CD4-positive, alpha-beta T cell treated with Interleukin-15 for 4 hours (primary cell): ENCODE measurements around the gene MRPS6.

Source experiments
- DNase-seq: peaks from one replicate; pipeline ENCODE4 v3.0.0-alpha.2; 2020; ENCODE audit warnings: low spot score

Gene MRPS6

DNA sequence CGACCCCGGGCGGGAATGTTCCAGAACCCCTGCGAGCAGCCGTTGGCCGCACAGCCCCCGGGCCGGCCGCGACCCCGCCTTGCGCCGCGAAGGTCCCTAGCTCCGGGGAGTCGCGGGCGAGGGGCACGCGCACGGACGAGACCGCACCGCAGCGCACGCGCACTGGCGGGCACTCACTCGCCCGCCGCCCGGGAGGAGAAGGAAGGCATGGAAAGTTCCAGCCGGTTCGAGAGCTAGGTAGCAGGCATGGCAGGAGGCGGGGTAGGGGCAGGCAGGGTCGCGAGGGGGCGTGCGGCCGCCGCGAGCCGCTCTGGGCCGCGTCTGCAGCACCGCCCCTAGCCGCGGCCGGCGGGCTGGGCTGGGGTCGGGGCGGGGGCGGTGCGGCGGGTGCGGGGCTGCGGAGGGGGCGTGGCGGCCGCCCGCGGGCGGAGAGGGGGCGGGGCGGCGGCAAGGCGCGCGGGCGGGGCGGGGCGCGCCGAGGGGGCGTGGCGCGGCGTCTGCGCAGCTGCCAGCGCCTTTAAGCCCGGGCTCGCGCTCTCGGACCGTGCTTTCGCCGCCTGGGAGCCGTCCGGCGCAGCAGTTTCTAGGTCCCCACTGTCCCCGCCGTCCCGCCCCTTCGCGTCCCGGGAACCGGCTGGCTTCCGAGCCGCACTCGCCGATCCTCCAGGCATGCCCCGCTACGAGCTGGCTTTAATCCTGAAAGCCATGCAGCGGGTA, at the start of gene MRPS6, which contains the start of gene SLC5A3:
MRPS6 (plus strand) TSS at position 547 of the 717 bp plus-strand sequence; CDS start at position 670, 123 bp downstream.
SLC5A3 (plus strand) TSS at position 547 of the 717 bp plus-strand sequence. CDS start 21,621 bp downstream, outside the sequence.
- peak; percentile 60 for DNase-seq

DNA sequence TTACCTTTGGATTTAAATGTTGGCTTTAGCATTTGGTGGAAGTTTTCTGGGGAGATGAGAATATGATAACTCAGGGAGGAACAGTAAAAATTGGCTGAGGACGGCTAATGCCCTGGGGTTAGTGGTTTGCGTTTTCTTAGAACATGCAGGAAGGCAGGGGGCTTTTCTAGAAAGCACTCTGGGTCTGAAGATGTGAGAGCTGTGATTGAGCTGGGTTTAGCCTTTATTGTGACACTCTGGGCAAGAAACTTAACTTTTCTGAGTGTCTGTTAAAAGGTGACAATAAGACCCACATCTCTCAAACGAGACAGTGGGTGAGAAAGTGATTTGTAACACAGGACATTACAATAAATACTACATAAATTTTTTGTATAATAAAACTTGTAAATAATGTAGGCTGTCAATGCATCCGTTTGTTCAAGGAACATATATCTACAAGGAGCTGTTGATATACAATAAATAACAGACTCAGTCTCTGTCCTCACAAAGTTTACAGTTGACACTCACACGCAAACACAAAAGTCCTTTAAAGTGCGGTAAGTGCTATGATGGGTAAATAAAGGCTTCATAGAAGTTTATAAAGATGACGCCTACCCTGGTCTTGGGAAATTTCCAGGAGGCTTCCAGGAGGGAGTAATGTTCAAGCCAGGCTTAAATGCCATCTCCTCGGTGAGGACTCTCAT, 49.5 kb upstream of the MRPS6 start:
- no peak for DNase-seq

DNA sequence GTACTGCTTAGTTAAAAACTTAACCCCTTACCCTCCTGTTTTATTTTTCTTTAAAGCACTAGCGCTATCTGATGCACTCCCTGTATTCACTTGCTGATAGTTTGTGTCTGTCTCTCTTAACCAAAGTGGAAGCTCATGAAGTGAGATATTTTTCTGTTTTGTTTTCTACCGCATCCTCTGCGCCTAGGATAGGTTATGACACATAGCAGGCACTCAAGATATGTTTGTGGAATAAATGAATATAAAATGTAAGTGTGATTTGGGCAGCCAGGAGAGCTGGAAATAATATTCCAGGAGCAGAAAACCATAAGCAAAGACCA, 49.0 kb upstream of the MRPS6 start:
- DNase-seq = no peak

DNA sequence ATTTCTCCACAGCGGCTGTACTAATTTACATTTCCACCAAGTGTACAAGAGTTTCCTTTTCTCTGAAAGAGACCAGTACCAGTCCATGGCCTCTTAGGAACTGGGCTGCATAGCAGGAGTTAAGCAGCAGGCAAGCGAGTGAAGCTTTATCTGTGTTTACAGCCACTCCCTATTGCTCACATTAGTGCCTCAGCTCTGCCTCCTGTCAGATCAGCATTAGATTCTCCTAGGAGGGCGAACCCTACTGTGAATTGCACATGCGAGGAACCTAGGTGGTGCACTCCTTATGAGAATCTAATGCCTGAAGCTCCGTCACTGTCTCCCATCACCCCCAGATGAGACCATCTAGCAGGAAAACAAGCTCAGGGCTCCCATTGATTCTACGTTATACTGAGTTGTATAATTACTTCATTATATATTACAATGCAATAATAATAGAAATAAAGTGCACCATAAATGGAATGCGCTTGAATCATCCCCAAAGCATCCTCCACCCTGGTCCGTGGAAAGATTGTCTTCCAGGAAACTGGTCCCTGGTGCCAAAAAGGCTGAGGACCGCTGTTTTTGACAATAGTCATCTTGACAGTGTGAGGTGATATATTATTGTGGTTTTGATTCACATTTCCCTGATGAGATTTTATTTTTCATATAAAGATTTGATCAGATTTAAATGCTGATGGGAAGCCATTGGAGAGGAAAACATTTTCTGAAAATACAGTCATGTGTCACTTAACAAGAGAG, 45.5 kb upstream of the MRPS6 start:
- DNase-seq = no peak

DNA sequence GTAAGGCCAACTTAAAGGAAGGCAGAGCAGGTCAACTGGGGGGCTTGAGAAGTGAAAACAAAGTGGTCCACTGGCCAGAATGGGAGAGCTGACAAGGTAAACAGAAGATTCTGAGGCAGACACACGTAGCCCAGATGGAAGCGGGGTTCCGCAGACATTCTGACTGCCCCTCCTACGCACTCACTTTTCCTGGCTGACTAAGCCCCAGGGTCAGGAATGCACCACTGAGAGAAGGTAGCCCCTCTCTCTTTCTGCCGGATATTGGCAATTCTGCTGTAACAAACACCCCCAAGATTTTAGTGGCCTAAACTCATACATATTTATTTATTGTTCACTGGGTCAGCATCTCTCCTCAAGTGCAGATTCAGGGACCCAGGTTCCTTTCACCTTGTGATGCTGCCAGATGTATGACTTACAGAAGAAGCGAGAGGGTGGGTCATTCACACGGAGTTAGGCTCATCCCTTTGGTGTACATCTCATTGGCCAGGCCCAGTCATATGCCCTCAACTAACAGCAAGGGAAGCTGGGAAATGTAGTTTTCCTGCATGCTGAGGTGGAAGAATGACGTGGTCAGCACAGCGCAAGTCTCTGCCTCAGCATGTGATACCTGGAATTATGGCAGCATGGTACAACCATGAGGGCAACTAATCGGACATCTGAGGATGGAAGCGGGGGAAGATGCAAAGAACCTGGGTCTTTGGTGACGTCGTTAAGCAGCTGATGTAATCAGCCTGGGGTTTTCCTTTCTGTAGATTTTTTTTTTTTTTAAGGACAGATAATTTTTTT, 43.4 kb upstream of the MRPS6 start:
- peak; percentile 54 for DNase-seq

DNA sequence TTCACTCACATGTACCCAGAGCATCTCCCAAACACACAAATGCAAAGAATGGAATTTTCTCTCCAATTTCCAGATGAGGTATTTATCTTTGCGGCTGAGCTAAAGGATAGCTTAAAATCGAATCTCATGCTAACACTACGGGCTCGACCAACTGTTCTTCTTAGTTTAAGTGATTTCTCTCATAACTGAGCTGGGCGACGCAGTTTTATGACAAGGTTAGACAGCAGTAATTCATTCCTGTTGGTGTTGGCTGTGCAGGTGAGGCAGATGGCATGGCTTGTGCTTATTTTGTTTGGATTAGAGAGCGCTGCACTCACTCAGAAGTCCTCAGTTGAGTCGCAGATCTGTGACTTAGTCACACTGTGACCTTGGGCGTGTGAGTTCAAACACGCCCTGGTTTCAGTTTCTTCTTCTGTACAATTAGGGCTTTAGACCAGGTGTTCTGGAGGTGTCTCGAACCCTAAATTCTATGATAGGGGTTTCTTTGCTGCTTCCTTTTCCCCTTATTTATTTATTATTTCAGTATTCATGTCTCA, 41.5 kb upstream of the MRPS6 start:
- DNase-seq = no peak

DNA sequence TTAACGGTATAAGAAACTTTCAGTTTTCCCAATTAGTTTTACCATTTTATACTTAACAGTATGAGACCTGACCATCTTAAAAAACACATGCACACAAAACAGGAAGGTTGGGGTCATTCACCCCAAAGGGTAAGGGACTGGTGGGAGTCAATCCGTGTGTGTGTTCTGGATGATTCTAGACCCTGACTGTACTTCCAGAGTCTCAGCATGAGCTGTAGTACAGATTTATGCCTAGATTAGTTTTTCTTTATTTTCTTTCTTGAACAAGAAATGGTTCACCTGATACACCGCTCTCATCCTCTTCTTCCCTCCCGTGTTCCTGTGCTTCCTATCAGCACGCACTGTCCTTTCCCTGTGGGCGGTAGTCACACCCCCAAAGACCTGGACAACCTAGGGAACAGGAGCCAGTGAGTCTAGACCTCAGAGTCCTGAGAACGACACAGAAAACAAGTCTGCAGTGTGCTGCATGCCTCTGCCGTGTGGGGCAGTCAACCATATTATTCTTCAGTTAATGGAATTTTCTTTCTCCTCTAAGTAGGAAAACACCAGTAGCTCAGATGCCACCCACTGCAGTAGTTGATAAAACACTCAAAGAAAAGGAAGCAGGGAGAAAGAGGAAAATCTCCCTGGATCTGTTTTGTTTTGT, 38.9 kb upstream of the MRPS6 start:
- DNase-seq = no peak

DNA sequence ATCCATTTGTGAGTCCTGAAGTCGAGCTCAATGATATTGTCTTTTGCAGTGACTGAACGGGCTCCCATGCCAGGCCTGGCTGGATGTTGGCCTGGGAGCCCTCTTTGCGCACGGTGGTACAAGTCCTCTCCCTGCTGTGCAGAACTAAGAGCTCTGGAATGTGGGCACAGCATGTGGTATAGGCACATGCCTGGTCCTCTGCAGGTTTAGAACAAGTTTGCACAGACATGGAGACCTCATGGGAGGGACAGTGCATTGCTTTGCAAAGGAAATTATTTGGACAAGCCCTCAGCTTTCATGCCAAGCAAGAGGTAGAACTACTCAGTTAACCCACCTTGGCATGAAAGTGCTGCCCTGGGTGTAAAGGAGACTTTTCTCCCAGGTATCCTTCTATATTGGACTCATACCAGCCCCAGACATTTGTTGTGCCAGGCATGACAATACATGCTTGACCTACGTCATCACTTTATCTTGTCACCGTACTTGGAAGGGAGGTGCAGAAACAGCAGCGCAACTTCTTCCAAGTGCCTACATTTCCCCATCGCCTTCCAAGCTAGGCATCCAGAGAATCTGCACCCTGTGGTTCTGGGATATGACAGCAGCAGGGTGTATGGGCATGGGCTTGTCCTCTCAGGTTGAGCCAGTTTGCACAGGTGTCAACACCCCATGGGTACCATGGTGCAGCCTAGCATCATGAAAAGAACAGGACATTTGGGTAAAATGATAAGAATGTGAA, 37.6 kb upstream of the MRPS6 start:
- DNase-seq = no peak

DNA sequence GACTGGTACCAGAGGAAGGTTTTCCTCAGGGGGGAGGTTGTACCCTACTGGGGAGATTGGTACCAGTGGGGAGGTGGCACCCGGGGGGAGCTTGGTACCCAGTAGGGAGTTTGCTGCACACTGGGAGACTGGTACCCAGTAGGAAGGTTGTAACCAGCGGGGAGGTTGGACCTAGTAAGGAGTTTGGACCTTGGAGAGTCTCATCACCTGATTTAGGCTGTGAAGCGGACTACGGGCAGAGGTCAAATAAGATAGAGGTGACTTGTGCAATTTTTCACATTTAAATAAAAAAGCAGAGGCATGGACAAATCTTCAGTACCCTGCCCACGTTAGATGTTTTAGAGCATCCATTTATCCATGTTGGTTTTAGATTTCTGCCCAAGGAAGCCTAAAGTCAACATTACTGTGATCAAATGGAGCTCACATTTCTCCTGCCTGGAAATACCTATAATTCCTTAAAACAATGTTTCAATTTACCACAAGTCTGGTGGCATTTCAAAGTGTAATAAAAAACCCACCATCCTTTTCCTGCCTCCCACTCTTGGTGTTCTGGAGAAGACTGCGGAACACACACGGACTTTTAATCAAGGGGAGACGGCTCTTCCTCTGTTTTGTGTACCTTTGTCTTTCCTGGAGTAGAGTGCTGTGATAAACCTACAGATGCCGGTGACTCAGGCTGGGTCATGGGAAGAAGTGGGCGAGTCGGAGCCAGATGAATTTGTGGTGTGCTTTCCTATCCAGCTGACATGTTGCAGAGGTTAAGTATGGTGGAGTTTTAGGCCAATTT, 36.2 kb upstream of the MRPS6 start:
- no peak for DNase-seq

DNA sequence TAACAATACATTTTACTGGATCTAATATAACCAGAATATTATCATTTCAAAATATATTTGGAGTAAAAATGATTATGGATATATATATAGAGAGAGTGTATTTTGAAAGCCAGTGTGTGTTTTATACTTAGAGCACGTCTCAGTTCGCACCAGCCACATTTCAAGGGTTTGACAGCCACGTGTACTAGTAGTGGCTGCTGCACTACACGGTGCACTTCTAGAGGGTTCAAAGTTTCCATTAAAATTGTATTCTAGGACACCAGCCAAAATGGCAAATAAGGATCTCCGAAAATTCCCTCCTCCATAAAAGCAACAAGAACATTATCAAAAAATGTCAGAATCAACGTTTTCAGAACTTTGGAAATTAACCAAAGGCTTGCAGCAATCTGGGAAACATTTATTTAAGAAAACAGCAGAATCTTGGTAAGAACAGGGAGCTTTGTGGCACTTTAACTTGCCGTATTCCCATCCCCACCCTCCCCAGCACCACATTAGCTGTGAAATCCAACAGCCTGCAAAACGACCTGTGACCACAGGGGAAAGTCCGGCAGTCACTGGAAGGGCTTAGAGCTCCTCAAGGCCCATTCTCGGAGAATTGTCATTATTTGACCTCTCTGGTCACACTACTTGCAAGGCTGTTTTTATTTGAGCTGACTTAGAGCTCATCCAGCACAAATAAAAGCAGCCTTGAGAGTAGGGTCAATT, 33.5 kb upstream of the MRPS6 start:
- no peak for DNase-seq

DNA sequence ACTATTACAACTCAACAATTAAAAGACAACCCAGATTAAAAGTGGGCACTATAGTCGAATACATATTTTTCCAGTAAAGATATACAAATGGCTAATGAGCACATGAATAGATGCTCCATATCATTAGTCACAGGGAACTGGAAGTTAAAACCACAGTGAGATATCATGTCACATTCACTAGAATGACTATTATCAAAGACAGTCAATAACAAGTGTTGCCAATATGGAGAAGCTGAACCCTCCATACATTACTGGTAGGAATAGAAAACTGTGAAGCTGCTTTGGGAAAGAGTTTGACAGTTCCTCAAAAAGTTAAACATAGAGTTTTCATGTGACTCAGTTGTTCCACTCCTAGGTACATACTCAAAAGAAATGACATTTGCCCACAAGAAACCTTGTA, 30.6 kb upstream of the MRPS6 start:
- DNase-seq = no peak

DNA sequence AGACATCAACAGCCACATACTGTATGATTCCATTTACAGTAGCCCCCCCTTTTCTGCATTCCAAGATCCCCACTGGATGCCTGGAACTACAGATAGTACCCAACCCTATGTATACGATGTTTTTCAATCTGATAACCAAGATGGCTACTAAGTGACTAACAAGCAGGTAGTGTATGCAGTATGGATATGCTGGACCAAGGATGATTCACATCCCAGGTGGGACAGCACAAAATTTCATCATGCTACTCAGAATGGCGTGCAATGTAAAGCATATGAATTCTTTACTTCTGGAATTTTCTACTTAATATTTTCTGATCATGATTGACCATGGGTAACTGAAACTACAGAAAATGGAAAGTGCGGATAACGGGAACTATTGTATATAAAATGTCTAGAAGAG, 30.0 kb upstream of the MRPS6 start:
- no peak for DNase-seq

DNA sequence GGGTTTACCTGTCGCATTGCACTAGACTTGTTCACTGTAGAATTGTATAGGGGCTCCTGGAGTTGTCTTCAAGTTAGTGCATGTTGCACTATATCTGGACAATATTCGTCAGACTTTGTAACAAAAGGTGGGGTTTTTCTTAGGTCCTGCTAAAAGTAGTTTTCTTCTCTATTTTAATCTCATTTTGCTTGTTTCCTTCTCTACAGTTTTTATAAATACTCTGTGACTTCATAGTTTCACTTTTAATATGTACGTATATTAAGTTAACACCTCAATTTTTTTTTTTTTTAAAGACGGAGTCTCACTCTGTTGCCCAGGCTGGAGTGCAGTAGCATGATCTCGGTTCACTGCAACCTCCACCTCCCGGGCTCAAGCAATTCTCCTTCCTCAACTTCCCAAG, 26.5 kb upstream of the MRPS6 start:
- DNase-seq = no peak

DNA sequence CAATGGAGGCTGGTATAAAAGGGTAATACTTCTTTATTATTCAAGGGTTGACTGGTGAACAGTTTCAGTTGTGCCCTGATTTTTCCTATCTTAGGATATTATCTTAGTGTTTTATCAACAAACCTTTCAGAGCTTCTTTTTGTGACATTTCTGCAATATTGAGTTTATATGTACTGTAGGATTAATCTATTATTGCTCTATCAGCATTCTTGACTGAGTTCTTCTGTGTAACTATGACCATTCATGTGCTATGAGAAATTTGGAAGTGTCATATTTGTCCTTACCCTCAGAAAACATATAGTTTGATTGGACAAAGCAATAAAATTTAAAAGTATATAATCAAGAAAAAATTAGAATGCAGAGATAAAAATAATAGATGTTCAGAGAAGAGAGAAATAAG, 25.5 kb upstream of the MRPS6 start:
- no peak for DNase-seq

DNA sequence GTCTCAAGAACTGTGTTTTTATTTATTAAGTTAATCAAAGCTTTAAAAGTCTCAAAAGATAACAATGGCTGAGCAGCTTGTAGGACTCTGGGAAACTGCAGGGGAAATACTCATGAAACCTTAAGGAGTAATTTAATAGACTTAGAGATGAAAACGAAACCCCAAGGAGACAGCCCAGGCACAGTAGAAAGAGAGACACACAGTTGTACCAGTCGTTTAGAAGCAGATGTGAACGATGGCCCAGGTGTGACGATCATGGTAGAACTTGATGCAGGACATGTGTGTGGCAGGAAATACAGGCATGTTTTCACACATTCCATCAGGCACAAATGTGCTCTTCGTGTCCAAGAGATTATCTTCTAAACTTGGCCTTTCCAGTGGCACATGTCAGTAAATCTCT, 21.2 kb upstream of the MRPS6 start:
- DNase-seq = no peak

DNA sequence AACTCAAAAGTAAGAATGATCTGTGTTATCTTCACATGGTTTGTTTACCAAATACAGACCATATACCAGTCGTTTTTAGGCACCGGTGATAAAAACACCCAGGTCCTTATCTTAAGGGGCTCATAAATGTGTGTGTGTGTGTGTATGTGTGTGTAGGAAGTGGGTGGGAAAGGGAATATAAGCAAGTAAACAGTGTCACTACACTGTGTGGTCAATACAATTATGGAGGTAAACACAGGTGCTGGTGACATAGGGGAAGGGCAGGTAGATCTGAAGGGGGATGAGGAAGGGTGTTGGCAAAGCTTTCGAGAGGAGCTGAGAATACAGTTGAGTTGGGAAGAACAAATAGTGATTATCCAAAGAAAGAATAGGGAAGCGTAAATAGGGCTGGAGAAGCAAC, 19.1 kb upstream of the MRPS6 start:
- DNase-seq = no peak

DNA sequence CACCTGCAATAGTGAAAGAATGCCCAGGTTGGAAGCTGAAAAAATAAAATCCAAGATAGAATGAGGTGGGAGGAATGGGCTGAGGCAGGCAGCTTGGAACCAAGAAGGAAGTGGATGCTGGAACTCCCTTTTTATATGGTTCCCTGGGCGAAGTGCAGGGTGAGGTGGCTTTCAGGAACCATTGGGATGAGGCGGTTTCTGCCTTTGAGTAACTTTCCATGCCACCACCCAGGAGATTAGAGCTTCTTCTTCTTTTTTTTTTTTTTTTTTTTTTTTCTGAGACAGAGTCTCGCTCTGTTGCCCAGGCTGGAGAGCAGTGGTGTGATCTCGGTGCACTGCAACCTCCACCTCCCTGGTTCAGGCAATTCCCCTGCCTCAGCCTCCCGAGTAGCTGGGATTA, 17.8 kb upstream of the MRPS6 start:
- DNase-seq = no peak

DNA sequence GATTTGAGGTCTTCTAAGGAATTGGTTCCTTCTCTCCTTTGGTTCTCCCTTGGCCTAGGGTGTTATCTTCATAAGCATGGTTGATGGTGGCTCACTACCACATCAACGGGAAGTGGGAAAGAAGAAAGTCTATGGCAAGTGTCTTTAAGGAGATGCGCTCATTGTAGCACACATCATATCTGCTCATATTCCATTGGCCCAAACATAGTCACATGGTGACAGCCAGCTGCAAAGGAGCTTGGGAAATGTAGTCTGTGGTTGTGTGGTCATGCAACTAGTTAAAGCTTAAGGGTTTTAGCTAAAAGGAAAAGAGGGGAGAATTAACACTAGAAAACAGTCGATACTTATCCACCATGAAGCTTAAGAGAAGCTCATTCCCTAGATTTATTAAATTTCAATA, 11.4 kb upstream of the MRPS6 start:
- DNase-seq = no peak

DNA sequence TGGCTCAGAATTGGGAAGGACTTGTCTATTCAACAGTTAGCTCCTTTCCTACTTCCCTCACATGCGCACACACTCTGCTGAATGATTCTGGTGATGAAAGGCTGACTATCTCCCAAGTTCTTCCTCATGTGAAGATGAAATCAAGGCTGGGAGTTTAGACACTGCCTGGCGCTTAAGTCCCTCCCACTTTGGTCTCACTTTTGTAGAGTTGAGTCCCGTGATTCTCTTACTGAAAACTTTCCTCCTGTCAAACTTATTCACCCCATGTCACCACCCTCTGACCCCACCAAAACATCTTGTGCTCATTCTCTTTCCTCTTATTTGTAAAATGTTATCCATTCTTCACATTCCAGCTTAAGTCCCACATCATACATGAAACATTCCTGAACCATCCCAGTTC, 8.4 kb upstream of the MRPS6 start:
- DNase-seq = no peak
